IPS-18a (cell line): ENCODE measurements around the gene NDUFB3.
"Not testable (repeated sequence)": the region's sequence is repeated elsewhere in the genome, so short reads cannot be mapped to it uniquely, and the experiment has no call there.

Experiments used
- H3K27ac ChIP-seq: one replicate; pipeline ENCODE4 v1.5.1; 2013; ENCODE audit warnings: low read length
- H3K27me3 ChIP-seq: one replicate; pipeline ENCODE4 v1.6.1; 2013; ENCODE audit warnings: mild to moderate bottlenecking, low read length; ENCODE audit not compliant: control insufficient read depth, insufficient read depth
- H3K36me3 ChIP-seq: one replicate; pipeline ENCODE4 v1.6.1; 2013; ENCODE audit warnings: low read depth, low read length; ENCODE audit not compliant: control insufficient read depth
- H3K4me1 ChIP-seq: one replicate; pipeline ENCODE4 v1.6.1; 2013; ENCODE audit warnings: low read depth, low read length; ENCODE audit not compliant: control insufficient read depth
- H3K4me3 ChIP-seq: one replicate; pipeline ENCODE4 v1.5.1; 2013; ENCODE audit warnings: low read length
- H3K9ac ChIP-seq: one replicate; pipeline ENCODE4 v1.6.1; 2013; ENCODE audit warnings: mild to moderate bottlenecking, low read length, moderate library complexity
- H3K9me3 ChIP-seq: one replicate; pipeline ENCODE4 v1.6.1; 2013; ENCODE audit warnings: low read depth, low read length; ENCODE audit not compliant: control insufficient read depth

The NDUFB3 gene

GRCh38 chr2:201117735-201118094 is 45.9 kb downstream of the NDUFB3 start:
- H3K9me3 ChIP-seq, H3K27ac ChIP-seq, H3K4me3 ChIP-seq, H3K27me3 ChIP-seq, H3K36me3 ChIP-seq, H3K9ac ChIP-seq, H3K4me1 ChIP-seq: not testable (repeated sequence)

GRCh38 chr2:201118121-201118960 is 46.5 kb downstream of the NDUFB3 start:
- Histone ChIP-seq H3K36me3 (no peaks in the 10 kb centered on the region), H3K9me3 (no peaks in the 10 kb centered on the region), H3K4me1 (peaks cover 5% of the 10 kb centered on the region), H3K27ac (no peak overlapping the region), H3K4me3 (peak overlapping the region; percentile 51), H3K9ac (no peak overlapping the region), H3K27me3 (no peaks in the 10 kb centered on the region)

- Histone ChIP-seq H3K4me1 (peaks cover 5% of the 10 kb centered on the region), H3K27ac (no peak overlapping the region), H3K36me3 (no peaks in the 10 kb centered on the region), H3K4me3 (peak overlapping the region; percentile 51), H3K9me3 (no peaks in the 10 kb centered on the region), H3K27me3 (no peaks in the 10 kb centered on the region), H3K9ac (no peak overlapping the region)
Observed at GRCh38 chr2:201118961-201119854, 47.4 kb downstream of the NDUFB3 start.

GRCh38 chr2:201122276-201122675 is 50.5 kb downstream of the NDUFB3 start:
- H3K27me3 ChIP-seq, result no peaks in the 10 kb centered on the region
- no peaks in the 10 kb centered on the region for H3K9me3 ChIP-seq
- H3K36me3 ChIP-seq, result no peaks in the 10 kb centered on the region
- H3K9ac ChIP-seq, result no peak overlapping the region
- no peak overlapping the region for H3K27ac ChIP-seq
- no peak overlapping the region for H3K4me3 ChIP-seq
- peaks cover 6% of the 10 kb centered on the region for H3K4me1 ChIP-seq

- no peak overlapping the region for H3K9ac ChIP-seq
- no peaks in the 10 kb centered on the region for H3K27me3 ChIP-seq
- H3K9me3 ChIP-seq, result no peaks in the 10 kb centered on the region
- peaks cover 8% of the 10 kb centered on the region for H3K4me1 ChIP-seq
- no peaks in the 10 kb centered on the region for H3K36me3 ChIP-seq
- H3K4me3 ChIP-seq, result no peak overlapping the region
- no peak overlapping the region for H3K27ac ChIP-seq
Observed at GRCh38 chr2:201126308-201127151, 54.7 kb downstream of the NDUFB3 start.

- H3K9ac ChIP-seq, result no peak overlapping the region
- H3K27me3 ChIP-seq, result no peaks in the 10 kb centered on the region
- no peaks in the 10 kb centered on the region for H3K36me3 ChIP-seq
- no peak overlapping the region for H3K27ac ChIP-seq
- H3K4me3 ChIP-seq, result no peak overlapping the region
- no peaks in the 10 kb centered on the region for H3K9me3 ChIP-seq
- peaks cover 8% of the 10 kb centered on the region for H3K4me1 ChIP-seq
Observed at GRCh38 chr2:201127152-201127511, 55.3 kb downstream of the NDUFB3 start.

GRCh38 chr2:201127570-201127969 is 55.8 kb downstream of the NDUFB3 start:
- H3K36me3 ChIP-seq, result no peaks in the 10 kb centered on the region
- H3K27ac ChIP-seq, result no peak overlapping the region
- no peak overlapping the region for H3K4me3 ChIP-seq
- no peak overlapping the region for H3K9ac ChIP-seq
- no peaks in the 10 kb centered on the region for H3K9me3 ChIP-seq
- H3K4me1 ChIP-seq, result peaks cover 8% of the 10 kb centered on the region
- no peaks in the 10 kb centered on the region for H3K27me3 ChIP-seq

GRCh38 chr2:201128033-201128432 is 56.2 kb downstream of the NDUFB3 start:
- no peaks in the 10 kb centered on the region for H3K36me3 ChIP-seq
- peaks cover 8% of the 10 kb centered on the region for H3K4me1 ChIP-seq
- H3K4me3 ChIP-seq, result no peak overlapping the region
- H3K9ac ChIP-seq, result no peak overlapping the region
- no peaks in the 10 kb centered on the region for H3K27me3 ChIP-seq
- H3K27ac ChIP-seq, result no peak overlapping the region
- no peaks in the 10 kb centered on the region for H3K9me3 ChIP-seq

- no peaks in the 10 kb centered on the region for H3K36me3 ChIP-seq
- H3K27ac ChIP-seq, result no peak overlapping the region
- H3K4me1 ChIP-seq, result peaks cover 8% of the 10 kb centered on the region
- H3K9ac ChIP-seq, result no peak overlapping the region
- H3K27me3 ChIP-seq, result no peaks in the 10 kb centered on the region
- no peaks in the 10 kb centered on the region for H3K9me3 ChIP-seq
- H3K4me3 ChIP-seq, result no peak overlapping the region
Observed at GRCh38 chr2:201128933-201129505, 57.2 kb downstream of the NDUFB3 start.

- H3K4me1 ChIP-seq, result peaks cover 8% of the 10 kb centered on the region
Observed at GRCh38 chr2:201130524-201131186, 58.9 kb downstream of the NDUFB3 start.

More at GRCh38 chr2:201130524-201131186, 58.9 kb downstream of the NDUFB3 start:
- Histone ChIP-seq H3K27ac (no peak overlapping the region), H3K4me3 (no peak overlapping the region), H3K9me3 (no peaks in the 10 kb centered on the region), H3K36me3 (no peaks in the 10 kb centered on the region), H3K27me3 (no peaks in the 10 kb centered on the region), H3K9ac (no peak overlapping the region)
